GM13977 (cell line): ENCODE results near the gene SPTA1.
"Not testable (repeated sequence)": the region's sequence is repeated elsewhere in the genome, so short reads cannot be mapped to it uniquely, and the experiment has no call there.

ENCODE experiments used
- DNase-seq: peaks from one replicate; pipeline ENCODE4 v3.0.0; 2012; ENCODE audit warnings: low spot score
- in situ Hi-C: fragments of 300-500 bp; cut with MboI; formaldehyde crosslinking; loops from one replicate; pipeline ENCODE4 v1.12.0; 2022; ENCODE audit warnings: low sequenced_read_pairs, low pct_unique_long_range_greater_than_20kb, mixed read lengths, inconsistent platforms; ENCODE audit not compliant: unreplicated experiment
- TF ChIP-seq, protein P1 (sequence below): IDR thresholded peaks from 2 replicates; pipeline ENCODE4 v1.5.1; 2012; ENCODE audit warnings: mild to moderate bottlenecking, control low read depth; ENCODE audit not compliant: insufficient read depth; ENCODE audit errors: extremely low read depth, missing control alignments

Gene SPTA1

DNA sequence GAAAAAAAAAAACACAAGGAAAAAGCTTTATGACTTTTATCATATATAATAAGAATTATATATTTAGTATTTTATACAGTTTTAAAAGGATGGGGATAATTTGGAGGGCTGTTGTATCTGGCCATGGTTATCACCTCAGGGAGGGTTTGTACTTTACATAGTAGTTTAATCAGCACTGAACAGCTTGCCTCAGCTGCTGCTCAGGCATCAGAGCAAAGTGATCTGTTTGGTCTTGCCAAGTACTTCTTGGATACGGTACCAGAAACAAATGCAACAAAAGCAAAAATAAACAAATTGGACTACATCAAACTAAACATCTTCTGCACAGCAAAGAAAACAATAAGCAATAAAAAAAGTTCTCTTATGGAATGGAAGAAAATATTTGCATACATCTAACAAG, 2.6 kb upstream of the SPTA1 start:
- TF ChIP-seq, protein P1, sequence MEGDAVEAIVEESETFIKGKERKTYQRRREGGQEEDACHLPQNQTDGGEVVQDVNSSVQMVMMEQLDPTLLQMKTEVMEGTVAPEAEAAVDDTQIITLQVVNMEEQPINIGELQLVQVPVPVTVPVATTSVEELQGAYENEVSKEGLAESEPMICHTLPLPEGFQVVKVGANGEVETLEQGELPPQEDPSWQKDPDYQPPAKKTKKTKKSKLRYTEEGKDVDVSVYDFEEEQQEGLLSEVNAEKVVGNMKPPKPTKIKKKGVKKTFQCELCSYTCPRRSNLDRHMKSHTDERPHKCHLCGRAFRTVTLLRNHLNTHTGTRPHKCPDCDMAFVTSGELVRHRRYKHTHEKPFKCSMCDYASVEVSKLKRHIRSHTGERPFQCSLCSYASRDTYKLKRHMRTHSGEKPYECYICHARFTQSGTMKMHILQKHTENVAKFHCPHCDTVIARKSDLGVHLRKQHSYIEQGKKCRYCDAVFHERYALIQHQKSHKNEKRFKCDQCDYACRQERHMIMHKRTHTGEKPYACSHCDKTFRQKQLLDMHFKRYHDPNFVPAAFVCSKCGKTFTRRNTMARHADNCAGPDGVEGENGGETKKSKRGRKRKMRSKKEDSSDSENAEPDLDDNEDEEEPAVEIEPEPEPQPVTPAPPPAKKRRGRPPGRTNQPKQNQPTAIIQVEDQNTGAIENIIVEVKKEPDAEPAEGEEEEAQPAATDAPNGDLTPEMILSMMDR: no peak
- in situ Hi-C loops: no loop called here
- no peak for DNase-seq

DNA sequence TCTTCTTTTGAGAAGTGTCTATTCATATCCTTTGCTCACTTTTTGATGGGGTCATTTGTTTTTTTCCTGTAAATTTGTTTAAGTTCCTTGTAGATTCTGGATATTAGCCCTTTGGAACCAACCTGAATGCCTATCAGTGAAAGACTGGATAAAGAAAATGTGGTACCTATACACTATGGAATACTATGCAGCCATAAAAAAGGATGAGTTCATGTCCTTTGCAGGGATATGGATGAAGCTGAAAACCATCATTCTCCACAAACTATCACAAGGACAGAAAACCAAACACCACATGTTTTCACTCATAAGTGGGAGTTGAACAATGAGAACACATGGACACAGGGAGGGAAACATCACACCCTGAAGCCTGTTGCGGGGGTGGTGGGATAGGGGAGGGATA, 1.8 kb upstream of the SPTA1 start:
- DNase-seq, in situ Hi-C loops: not testable (repeated sequence)

DNA sequence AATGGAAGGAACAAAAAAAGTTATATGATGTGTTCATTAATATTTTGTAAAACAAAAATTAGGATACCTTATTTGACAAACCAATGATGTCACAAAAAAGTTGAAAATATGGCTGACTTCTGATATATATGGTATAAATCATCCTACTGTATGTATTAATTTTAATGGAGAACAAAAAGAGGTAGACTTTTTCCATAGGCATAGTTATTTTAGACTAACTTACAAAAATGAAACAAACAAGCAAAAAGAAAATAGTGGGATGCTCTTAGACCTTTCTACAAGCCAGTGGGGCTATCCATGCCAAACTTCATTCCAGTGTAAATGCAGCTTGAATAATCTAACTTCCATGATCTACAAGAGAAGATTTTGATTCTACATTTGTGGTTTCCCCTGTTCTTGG, 522 bp upstream of the SPTA1 start:
- TF ChIP-seq, protein P1: no peak
- DNase-seq: no peak
- in situ Hi-C loops: no loop called here

DNA sequence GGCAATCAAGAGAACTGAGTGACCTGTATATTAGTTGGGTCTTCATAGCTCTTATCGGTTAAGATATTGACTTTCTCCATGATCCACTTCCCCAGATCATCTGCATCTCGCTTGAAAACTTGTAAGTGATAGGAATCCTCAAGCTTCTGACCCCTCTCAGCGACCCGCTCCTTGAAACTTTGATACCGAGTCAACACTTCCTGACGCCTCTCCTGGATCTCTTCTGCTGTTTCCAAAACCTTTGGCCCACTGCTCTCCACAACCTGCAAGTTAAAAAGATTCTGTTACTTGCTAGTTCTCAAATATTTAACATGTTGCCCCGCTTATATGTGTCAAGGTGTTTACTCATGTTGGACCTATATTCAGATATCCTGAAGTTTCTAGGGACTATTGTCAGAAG, 1.4 kb downstream of the SPTA1 start:
- no peak for DNase-seq
- TF ChIP-seq, protein P1: no peak
- in situ Hi-C loops: no loop called here

GRCh38 chr1:158681606-158682005, 4.9 kb downstream of the SPTA1 start:
- TF ChIP-seq, protein P1: no peak
- no peak for DNase-seq
- in situ Hi-C loops: no loop called here

- TF ChIP-seq, protein P1: no peak
- no peak for DNase-seq
- in situ Hi-C loops: no loop called here
These were observed 7.2 kb downstream of the SPTA1 start for GRCh38 chr1:158679289-158679688.

DNA sequence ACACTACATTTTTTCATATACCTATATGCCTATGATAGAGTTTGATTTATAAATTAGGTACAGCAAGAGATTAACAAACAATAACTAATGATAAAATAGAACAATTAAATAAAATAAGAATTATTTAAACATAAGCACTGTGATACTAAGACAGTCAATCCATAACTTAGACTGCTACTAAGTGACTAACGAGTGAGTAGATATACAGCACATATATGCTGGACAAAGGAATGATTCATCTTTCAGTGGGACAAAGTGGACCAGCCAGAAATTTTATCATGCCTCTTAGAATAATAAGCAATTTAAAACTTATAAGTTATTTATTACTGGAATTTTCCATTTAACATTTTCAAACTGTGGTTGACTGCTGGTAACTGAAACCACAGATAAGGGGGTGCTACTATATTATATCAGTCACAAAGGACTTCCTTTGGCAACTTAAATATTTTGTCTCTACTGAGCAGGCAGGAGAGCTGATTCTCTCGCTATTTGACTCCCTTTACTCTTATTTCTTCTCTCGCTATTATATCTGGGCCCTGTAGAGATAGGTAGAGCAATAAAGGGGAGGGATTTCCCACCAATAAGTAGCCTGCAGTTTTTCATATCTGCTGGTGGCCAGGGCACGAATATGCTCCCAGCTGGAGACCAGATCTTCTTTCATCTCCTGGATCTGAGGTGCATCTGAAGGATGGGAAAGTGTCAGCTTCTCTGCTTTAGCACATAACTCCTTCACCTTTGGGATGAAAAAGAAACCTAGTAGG, 10.8 kb downstream of the SPTA1 start:
- TF ChIP-seq, protein P1: no peak
- no peak for DNase-seq
- in situ Hi-C loops: no loop called here
